GM21360 (cell line): Measurements from ENCODE around the gene EIF2B4.

Experiments
- ATAC-seq: cut with Tn5 transposase; IDR thresholded peaks from one replicate; pipeline ENCODE4 v1.9.1; 2021; ENCODE audit warnings: mild to moderate bottlenecking, moderate library complexity; ENCODE audit not compliant: unreplicated experiment

Gene EIF2B4

DNA sequence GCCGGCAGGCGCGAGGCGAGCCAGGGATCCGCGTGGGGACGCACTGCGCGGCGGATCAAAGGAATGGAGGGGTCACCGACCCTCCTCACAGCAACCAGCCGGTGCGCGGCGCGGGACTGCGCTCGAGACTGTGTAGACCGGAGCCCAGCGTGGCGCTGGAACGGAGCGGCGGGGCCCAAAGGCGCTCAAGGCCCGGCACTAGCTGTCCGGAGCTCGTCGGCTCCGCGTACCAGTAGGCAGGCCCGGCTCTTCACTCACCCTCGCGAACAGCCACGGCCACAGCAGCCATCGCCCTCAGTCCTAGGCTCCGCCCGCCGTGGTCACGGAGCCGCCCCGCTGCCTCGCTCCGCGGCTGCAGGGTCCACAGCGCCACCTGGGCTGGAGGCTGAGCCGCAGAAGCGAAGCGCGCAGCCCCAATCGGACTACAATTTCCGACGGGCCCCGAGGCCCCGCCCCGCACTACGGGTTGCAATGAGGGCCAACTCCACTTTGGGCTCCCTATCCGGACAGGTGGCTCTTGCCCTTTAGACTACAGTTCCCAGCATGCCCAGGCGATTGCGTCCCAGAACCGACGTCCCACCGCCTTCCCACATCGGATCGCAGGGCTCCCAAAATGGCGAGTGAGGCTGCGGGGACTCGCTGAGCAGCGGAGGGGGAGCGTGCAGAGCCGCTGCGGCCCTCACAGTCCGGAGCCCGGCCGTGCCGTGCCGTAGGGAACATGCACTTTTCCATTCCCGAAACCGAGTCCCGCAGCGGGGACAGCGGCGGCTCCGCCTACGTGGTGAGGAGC lies at the start of gene EIF2B4, which contains the start of gene SNX17:
TSS of gene EIF2B4 (minus strand) at position 313 of the 790 bp plus-strand sequence. CDS start at position 289, 24 bp downstream.
TSS of gene SNX17 (plus strand) at position 591 of the 790 bp plus-strand sequence. CDS start at position 719, 128 bp downstream.
- ATAC-seq: peak; percentile 88

DNA sequence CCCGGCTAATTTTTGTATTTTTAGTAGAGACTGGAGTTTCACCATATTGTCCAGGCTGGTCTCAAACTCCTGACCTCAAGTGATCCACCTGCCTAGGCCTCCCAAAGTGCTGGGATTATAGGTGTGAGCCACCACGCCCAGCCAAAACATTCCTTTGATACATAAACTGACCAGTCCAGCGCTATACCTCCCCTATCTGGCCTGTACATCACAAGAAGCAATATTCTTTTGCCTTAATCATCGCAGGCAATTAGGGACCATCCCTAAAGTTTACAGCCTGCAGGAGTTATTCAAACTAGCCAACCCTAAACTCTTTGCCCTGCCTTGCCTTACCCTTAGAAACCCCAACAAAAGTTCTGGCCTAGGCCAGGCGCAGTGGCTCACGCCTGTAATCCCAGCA lies 46.0 kb upstream of the EIF2B4 start:
- ATAC-seq: no peak

DNA sequence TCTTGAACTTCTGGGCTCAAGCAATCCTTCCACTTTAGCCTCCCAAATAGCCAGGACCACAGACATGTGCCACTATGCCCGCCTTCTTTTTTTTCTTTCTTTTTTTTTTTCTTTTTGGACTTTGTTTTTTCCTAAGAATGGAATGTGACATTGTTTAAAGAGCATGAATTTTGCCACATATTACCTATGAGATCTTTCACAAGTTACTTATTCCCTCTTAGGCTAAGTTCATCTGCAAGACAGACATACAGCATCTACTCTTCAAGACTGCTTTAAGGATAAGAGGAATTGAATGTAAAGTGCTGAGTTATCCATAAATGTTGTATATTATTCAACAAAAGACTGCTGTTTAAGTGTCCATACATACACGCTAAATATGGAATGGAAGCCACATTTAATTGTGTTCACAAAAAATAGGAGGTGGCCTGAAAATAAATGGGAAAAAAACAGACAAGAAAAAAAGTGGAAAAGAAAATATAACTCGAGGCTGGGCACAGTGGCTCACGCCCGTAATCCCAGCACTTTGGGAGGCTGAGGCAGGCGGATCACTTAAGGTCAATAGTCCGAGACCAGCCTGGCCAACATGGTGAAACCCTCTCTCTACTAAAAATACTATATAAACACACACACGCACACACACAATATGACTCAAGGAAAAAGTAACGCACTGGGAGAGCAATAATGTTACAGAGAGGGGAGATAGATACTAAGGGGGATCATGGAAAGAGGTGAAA lies 42.4 kb upstream of the EIF2B4 start:
- ATAC-seq: no peak

DNA sequence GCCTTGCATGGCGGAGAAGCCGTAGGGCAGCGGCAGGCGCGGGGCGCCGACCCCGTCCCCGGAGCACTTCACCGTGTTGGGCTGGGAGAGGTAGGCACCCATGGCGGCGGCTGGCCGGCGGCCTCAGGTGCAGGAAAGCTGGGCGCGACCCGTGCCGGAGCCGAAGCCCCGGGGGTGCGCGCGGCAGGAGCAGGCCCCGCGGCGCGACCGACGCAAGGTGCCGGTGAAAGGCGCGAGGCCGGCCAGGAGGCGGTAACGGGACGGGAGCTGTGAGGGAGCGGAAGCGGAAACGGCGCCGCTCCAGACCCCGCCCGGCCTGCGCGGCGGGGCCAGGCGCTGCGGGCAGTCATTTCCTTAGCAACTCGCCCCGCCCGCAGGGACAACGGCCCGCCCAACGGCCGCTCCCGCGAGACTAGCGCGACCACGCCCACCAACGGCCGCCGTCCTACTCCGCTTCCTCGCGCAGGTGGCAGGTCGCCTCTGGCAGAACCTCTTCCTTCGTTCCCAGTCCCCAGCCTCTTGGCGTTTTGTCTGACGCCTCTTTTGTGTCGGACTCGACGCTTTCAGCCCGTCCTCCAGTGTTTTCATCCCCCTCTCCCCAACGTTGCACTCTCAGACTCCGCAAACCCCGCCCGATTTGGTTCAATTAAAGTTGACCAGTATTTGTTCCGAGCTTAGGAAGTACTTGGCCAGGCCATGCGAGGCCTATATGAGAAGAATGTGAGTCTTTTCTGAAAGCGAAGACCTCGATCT lies 39.4 kb upstream of the EIF2B4 start, which contains the start of gene PPM1G:
TSS of gene PPM1G (minus strand) at position 271 of the 753 bp plus-strand sequence. CDS start at position 102, 169 bp downstream.
- ATAC-seq: peak; percentile 90

DNA sequence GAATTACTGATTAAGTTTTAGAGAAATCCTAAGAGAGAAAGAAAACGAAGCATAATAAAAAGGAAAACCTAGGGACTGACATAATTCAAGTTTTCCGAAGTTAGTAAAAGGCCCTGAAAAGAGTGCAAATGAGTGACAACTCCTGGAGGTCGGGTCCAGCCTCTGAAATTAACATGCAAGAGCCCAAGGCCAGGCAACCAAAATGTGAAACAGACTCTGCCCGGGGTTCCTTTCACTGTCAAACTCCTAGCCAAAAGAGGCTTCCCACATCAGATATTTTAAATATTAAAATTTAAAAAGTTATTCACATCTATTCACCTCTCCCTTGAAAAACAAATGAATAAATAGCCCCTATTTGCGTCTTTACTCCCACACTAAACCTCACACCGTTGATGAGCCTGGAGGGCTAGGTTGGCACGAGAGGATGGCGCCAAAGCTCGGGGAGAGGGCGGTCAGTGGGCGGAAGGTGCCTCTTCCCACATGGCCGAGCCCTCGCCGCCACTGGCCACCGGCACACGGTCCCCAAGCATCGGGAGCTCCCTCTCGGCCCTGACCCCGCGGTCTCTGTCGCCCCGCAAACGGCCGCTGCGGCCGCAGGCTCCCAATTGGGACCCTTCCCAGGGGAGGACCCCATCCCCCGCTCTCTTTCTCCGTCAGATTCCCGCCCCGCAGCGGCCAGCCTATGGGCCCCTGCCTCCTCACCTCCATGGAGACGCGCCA lies 38.6 kb upstream of the EIF2B4 start:
- ATAC-seq: peak; percentile 23

DNA sequence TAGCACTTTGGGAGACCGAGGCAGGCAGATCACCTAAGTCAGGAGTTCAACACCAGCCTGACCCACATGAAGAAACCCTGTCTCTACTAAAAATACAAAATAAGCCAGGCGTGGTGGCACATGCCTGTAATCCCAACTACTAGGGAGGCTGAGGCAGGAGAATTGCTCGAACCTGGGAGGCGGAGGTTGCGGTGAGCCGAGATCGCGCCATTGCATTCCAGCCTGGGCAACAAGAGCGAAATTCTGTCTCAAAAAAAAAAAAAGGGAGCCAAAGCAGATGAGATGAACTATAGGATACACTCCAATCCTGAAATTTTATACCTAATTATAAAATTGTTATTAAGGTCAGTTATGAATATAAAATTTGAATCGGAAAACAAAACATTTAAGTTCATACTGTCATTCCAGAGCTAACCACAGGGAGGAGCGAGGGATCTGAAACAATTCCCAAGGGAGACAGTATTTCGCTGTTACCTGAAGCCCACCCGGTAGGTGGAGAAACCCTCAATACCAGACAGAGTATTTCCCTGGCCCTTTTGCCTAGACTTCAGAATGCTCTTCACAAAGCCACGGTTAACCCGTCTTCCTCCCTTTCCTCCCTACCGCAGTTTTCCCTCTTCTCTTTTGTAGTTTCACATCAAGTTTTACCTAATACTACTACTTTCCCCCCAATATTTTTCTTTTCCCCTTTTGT lies 37.8 kb upstream of the EIF2B4 start:
- no peak for ATAC-seq

DNA sequence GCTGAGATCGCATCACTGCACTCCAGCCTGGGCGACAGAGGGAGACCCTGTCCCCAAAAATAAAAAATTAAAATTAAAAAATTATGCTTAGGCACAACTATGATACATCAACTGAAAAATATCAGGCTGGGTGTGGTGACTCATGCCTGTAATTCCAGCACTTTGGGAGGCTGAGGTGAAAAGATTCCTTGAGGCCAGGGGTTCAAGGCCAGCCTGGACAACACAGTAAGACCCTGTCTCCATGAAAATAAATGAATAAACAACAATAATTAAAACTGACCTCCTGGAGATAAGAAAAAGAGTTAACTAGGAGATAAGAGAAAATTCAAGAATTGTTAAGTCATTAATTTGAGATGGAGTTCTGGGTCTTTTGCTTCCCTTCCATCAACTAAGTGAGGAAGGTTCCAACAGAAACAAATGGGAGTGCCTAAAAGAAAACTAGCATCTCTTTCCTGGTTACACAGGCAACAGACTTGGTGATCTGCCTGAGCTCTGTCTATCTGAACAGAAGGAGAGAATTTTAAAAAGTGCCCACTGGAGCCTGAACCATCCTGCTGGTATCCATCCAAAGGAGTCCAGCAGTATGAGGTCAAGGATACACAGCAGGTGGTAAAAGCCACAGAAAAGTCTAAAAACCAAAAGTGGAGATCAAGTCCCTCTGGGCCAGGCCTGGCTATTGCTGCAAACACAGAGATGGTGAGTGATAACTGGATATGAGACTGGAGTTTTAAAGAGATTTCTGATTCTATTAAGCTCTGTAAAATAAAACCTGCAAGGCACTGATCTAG lies 30.4 kb upstream of the EIF2B4 start:
- no peak for ATAC-seq

DNA sequence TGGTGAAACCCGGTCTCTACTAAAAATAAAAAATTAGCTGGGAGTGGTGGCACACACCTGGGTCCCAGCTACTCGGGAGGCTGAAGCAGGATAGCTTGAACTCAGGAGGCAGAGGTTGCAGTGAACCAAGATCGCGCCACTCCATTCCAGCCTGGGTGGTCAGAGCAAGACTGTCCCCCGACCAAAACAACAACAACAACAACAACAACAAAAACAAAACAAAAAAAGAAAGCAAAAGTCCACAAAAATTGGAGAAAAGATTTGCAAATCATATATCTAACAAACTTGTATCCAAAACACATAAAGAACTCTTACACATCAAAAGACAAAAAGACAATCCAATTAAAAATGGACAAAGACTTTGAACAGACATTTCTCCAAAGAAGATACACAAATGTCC lies 28.8 kb upstream of the EIF2B4 start:
- ATAC-seq: no peak

DNA sequence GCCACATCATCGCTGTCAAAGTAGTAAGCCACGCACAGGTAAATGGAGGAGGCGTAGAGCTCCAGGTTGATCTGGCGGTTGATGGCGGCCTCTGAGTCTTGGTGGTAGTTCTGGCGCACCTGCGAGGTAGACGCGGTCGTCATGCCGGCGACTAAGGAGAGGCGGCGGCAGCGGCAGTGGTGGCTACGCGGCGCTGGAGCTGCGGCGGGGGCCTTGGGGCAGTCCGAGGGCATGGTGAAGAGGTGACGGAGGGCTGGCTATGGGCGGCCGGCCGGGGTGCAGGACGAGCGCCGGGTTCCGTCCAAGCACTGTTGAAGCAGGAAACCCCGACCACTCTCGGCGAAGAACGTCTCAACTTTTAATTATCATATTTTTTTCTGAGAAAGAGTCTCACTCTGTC lies 23.1 kb upstream of the EIF2B4 start:
- ATAC-seq: no peak

DNA sequence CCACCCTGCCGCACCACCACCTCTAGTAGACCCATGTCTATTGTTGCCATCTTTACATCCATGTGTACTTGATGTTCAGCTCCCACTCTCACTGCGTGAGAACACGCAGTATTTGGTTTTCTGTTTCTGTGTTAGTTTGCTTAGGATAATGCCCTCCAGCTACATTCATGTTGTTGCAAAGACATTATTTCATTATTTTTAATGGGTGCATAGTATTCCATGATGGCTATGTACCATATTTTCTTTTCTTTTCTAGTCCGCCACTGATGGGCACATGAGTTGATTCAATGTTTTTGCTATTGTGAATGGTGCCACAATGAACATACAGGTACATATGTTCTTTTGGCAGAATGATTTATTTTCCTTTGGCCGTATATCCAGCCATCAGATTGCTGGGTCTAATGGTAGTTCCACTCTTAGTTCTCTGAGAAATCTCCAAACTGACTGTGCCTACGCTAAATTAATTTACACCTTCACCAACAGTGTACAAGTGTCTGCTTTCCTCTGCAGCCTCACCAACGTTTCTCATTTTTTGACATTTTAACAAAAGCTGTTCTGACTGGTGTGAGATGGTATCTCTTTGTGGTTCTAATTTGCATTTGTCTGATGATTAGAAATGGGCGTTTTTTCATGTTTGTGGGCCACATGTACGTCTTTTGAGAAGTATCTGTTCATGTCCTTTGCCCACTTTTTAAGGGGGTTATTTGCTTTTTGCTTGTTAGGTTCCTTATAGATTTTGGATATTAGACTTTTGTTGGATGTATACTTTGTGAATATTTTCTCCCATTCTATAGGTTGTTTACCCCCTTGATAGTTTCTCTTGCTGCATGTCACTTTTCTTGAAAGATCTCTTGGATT lies 20.9 kb upstream of the EIF2B4 start:
- ATAC-seq: no peak

DNA sequence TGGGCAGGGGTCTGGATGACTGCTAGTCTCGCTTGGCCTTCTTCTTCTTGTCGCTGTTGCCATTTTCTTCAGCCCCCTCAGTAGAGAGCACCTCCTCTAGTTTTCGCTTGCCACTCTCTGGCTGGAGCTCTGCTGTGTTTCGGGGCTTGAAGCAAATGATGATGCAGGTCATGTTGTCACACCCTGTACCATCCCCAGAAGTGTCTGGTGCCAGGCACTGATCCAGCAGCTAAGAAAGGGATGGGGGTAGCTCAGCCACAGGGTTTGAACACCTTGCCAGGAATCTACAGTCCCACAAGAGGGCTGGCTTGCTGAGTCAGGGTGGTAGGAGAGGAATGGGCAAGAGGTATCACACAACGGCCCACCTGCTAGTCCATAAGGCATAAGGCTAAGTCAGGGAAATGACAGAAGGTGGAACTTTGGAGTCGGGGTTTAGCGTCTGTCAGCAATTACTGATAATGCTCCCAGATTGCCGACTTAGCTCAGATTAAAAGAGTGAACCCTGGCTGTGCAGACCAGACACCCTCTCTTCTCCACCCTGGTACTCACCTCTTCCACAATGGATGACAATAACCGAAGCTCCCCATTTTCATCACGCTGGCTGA lies 11.5 kb upstream of the EIF2B4 start:
- ATAC-seq: no peak

DNA sequence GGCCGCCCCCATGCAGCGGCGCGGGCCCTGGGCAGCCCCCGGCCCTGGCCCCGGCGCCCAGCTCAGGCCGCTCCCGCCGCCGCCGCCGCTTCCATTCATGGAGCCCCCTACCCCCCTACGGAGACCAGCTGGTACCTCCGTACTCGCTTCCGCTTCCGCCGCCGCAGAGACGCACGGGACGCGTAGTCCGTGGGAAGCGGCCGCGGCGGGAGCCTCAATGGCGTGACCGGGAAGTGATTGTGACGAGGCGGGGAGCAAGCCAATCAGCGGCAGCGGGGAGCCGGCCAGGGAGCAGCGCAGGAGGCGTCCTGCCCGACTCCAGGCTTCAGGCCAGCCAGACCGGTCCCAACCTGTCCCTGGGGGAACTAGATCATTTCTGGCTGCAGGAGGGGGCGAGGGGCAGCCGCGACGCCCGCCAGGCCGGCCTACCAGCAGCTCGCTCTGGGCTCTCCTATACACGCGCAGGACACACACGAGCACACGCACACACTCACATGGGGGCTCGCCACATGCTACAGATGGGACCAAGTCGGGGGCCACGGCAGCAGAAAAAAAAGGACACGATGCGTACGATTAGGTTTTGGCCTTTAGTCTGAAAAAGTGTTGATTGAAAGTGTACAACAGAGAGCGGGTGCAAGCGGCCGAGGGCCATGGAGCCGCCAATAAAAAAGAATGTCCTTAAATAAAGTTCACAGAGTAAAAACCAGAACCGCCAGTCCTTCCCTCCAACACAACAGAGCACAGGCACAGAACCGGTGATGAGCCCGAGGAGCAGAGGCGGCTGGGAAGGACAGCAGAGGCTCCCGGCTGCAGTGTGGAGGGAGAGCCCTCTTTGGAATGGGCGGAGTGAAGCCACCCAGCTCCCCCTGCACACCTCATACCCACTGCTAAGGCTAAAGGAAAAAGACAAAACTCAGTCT lies 10.7 kb upstream of the EIF2B4 start, which contains the start of gene ZNF513:
TSS of gene ZNF513 (minus strand) at position 109 of the 920 bp plus-strand sequence. CDS start 208 bp downstream, outside the sequence.
- no peak for ATAC-seq

DNA sequence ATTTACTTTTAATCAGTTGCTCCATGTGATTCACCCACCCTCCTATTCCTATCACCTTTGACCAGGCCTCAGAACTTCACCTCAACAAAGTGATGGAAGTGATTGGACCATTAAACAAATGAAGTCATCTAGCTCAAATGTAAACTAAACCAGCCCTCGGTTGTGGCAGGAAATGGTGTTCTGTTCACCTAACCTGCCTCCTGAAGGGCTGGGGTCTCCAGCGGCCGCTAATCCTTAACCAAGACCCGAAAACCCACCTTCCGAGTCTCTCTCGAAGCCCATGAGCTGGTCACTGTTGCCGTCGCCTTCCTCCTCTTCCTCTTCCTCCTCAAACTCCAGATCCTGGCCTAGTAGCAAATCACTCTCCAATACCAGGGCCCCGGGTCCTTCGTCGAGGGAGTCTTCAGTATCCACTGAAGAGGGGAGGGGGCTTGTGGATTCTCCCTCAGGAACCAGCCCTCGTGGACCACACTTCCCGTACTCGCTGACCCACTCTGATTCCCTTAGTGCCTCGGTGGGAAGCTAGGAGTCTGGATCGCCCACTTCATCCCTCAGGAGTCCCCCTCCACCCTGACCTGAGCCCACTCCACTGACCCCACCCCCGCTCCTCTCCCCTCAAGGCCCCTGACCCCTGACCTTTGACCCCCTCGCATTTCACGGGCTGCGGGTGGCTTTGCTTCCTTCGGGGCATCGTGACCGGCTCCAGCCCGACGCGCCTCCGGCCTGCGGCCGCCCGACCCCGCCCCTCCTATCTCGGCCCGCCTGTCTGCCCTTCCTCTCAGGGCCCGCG lies 9.9 kb upstream of the EIF2B4 start:
- no peak for ATAC-seq

DNA sequence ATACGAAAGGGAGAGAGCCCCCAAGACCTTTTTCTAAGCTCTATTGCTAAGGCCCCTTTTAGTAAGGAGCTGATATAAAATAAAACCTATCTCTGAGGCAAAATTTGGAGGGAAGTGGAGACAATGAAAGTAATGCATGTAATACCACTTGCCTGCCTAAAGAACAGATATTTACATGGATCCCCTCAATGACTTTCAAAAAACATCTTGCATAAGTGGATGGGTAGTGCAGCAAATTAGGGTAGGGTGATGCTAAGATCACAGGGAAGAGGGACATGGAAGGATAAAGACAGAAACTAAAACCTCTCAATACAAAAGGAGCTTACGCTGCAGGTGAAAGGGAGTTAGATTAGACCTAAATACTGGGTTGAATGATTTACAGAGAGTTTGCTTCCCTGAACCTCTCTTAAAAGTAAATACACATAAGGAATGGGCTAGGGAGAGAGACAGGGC lies 9.3 kb upstream of the EIF2B4 start:
- ATAC-seq: no peak

DNA sequence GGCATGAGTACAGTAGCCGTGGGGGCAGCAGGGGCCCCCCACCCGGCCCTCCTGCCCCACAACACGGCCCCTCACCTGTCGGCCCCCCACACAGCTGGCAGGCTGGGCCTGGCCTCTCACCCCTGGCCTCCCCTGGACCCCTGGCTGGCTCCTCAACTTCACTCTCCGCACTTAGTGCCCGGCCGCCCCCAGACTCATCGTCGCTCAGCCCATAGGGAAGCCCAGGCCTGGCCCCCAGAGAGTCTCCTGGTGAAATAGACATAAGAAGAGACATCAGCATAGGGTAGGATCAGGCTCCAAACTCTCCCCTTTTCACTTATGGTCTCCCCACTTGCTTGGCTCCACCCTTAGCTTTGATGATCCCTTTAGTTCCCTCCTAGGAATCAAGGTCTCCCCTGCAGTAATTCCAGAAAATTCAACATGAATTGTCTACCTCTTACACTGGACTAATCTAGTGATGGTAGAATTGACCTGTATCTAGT lies 8.7 kb upstream of the EIF2B4 start:
- ATAC-seq: no peak
